Measurements from ENCODE around the gene PIK3CB.
"Not testable (repeated sequence)": the region's sequence is repeated elsewhere in the genome, so short reads cannot be mapped to it uniquely, and the experiment has no call there.

Gene PIK3CB

GRCh38 chr3:138834596-138835396, at the start of gene PIK3CB:
Gene PIK3CB (minus strand): TSS chr3:138834928. CDS start chr3:138759343, 75,585 bp downstream.
- peak; percentile 82 for DNase-seq

- DNase-seq = no peak
Observed at GRCh38 chr3:138881233-138881632, 46.5 kb upstream of the PIK3CB start.

GRCh38 chr3:138879541-138880380, 45.0 kb upstream of the PIK3CB start:
- no peak for DNase-seq

GRCh38 chr3:138877226-138877625, 42.5 kb upstream of the PIK3CB start:
- DNase-seq = no peak

DNA sequence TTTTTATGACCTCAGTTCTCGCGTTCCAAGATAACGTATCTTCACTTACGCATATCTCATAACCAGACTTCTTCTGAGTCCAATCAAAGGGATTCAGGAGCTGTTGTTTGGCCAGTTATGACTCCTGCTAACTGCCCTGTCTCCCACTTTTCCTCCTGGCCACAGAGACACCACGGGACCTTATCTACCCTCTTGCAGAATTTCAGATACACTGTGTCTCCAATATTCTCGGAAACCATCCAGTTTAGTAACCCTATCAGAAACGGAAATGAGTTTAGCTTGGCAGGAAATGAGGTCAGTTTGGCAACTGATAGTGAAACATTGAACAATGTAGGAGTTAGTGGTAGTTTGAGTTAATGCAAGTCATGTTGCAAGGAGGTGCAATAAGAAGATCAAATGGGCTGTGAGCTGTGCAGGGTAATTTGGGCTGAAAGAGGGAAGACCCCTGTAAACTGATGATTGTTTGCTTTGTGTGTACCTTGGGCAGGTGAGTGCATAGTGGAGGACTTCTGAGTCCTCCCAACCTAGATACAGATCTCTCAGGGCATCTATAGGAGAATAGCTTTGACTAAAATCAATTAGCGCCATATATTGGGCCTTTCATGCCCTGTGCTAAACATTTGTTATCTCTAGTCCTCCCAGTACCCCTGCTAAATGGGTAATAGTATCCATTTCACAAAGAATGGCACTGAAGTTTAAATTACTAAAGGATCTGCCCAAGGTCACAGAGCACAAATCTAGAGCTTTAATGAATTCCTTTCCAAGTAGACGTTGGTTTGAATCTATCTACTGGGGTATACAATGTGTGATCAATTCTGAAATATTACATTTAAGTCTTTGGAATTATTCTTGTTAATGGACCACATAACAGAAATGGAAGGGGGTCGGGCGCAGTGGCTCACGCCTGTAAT, 41.3 kb upstream of the PIK3CB start:
- DNase-seq = no peak

DNA sequence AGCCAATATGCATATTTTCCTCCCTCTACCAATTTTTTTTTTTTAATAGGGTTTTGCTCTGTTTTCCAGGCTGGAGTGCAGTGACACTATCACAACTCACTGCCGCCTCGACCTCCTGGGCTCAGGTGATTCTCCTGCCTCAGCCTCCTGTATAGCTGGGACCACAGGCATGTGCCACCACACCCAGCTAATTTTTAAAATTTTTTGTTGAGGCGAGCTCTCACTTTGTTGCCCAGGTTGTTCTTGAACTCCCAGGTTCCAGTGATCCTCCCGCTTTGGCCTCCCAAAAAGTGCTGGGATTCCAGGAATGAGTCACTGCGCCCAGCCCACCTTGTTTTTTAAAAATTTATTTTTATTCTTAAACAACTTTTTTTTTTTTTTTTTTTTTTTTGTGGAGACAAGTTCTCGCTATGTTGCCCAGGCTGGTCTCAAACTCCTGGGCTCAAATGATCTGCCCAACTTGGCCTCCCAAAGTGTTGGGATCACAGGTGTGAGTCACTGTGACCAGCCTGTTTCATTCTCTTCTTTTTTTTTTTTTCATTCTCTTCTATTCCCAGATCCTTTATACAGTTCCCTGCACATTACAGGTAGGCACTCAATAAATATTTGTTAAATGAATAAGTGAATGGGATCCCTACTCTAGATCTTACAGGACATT, 40.5 kb upstream of the PIK3CB start:
- no peak for DNase-seq

- DNase-seq = no peak
Observed at GRCh38 chr3:138873471-138874278, 38.9 kb upstream of the PIK3CB start.

DNA sequence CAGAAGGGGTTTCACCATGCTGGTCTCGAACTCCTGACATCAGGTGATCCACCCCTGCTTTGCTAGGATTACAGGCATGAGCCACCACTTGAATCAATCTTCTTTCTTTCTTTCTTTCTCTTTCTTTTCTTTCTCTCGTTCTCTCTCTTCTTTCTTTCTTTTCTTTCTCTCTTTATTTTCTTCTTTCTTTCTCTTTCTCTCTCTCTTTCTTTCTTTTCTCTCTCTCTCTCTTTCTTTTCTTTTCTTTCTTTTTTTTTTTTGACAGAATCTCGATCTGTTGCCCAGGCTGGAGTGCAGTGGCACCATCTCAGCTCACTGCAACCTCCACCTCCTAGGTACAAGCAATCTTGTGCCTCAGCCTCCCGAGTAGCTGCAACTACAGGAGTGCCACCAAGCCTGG, 37.9 kb upstream of the PIK3CB start:
- DNase-seq = no peak

DNA sequence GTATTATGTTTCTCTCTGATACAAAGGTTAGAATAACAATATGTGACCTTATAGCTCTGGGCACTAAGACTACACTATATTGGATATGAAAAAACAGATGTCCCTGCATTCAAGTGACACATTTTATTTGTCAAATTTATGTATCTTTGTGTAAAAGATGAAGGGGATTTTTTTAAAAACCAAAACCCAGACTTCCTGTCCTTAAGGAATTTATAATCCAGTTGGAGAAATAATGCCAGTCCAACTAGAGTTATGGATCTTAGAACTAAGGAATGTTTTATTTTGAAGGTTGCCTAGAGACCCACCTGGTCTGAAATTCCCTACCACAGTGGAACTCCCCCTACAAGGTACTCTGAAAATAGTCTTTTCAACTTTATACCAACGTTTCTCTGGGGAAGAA, 33.3 kb upstream of the PIK3CB start:
- no peak for DNase-seq

DNA sequence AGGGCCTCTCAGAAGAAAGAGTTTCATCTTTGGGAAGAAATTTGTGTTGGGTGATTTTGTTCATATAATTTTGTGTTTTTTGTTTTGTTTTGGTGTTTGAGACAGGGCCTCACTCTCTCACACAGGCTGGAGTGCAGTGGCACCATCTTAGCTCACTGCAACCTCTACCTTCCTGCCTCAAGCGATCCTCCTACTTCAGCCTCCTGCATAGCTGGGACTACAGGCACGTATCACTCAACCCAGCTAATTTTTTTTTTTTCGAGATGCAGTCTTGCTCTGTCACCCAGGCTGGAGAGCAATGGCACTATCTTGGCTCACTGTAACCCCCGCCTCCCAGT, 29.0 kb upstream of the PIK3CB start:
- no peak for DNase-seq

DNA sequence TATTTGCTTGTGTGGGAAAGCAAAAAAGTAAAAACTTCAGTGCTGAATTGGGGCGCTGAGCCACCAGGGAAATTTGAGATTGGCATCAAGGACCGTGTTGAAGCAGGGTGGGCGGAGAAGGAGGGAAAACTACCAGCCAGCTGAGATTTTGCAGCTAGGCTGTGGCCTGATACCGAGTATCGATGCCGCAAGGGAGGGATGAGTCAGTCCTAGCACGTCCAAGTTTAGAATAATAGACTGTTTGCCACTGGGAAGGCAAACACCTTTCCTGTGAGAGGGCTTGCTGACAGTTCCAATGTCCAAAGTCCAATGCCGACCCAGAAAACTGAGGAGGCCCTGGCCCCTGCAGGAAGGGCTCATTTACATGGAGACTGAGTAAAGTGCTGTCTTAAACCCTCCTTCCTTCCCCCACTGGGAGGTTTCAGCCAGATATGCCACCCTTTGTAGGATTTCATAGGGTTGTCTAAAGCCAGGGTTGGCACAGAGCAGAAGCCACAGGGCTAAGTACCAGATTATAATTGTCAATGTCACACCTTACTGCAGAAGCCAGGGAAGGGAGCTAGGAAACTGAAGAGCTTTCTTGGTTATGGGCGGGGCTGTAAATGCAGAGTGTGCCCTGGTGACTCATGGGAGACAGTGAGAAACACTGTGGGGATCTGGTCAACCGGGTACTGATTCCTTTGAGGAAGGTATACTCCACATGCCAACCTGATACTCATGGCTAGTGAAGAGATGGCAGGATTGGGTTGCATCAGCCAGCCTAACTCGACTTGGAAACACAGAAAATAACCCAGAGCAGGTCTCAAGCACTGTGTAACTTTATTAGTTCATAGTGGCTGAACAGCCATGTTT, 28.4 kb upstream of the PIK3CB start:
- DNase-seq = no peak

- no peak for DNase-seq
Observed at GRCh38 chr3:138862531-138862923, 27.8 kb upstream of the PIK3CB start.

GRCh38 chr3:138861798-138862197, 27.1 kb upstream of the PIK3CB start:
- no peak for DNase-seq

GRCh38 chr3:138856799-138857198, 22.1 kb upstream of the PIK3CB start:
- no peak for DNase-seq

- DNase-seq = no peak
Observed at GRCh38 chr3:138854940-138855339, 20.2 kb upstream of the PIK3CB start.

DNA sequence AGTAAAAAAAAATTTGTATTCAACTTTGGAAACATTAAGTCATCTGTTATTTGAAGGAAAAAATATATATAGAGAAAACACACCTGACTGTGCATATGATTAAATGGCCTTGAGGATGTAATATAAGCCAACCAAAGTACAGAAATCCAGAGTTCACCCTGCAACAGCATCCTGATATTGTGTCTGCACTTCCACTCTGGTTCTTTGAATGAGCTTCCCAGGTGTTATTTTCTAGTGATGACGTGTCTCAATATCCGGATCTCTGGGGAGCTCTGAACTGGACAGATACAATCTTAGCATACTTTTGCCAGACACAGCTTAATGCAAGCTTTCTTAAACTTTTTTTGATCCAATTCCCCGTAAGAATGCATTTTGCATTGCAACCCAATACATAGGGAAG, 19.5 kb upstream of the PIK3CB start:
- no peak for DNase-seq

- no peak for DNase-seq
Observed at GRCh38 chr3:138850151-138850550, 15.4 kb upstream of the PIK3CB start.

GRCh38 chr3:138849222-138849940, 14.7 kb upstream of the PIK3CB start:
- no peak for DNase-seq

GRCh38 chr3:138848696-138849095, 14.0 kb upstream of the PIK3CB start:
- no peak for DNase-seq

DNA sequence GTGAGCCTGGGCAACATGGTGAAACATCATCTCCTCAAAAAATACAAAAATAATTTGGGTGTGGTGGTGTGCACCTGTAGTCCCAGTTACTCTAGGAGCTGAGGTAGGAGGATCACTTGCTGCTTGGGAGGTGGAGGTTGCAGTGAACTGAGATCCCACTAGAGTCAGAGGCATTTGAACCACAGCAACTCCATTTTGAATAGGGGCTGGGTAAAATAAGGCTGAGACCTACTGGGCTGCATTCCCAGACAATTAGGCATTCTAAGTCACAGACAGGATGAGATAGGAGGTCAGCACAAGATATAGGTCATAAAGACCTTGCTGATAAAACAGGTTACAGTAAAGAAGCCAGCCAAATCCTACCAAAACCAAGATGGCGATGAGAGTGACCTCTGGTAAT, 12.1 kb upstream of the PIK3CB start:
- DNase-seq = not testable (repeated sequence)

Data from activated gamma-delta T cell treated with Interleukin-2 at 50 U/mL for 16 hours (primary cell).